ENCODE data around the gene ANKRD55.

GRCh38 chr5:56083286-56083854 lies 149.8 kb downstream of the ANKRD55 start:
- no peak for TF ChIP-seq EZH2 (IDR thresholded peaks at IDR 0.05; ENCODE audit: borderline replicate concordance, low read depth, low read length, severe bottlenecking)
- no peak for TF ChIP-seq POLR2A (IDR thresholded peaks at IDR 0.05; ENCODE audit: low read depth, low read length)
- TF ChIP-seq MYC (IDR thresholded peaks at IDR 0.05; ENCODE audit: low read depth, low read length) = no peak
- no peak for TF ChIP-seq CTCF (IDR thresholded peaks at IDR 0.05; ENCODE audit: extremely low read depth in 1 of 2, insufficient read depth in 1 of 2, low read depth in 1 of 2, low read length in 2 of 2)

All from endothelial cell of umbilical vein (primary cell).